ENCODE data around the gene ANKRD55.
"Not testable (repeated sequence)": the region's sequence is repeated elsewhere in the genome, so short reads cannot be mapped to it uniquely, and the experiment has no call there.

ANKRD55 gene

GRCh38 chr5:56154732-56155484 lies 78.2 kb downstream of the ANKRD55 start:
- no peak overlapping the region for H3K4me3 ChIP-seq (ENCODE audit: low read depth, low read length)
- no peak for TF ChIP-seq CTCF (IDR thresholded peaks at IDR 0.05; ENCODE audit: insufficient read depth, low read depth, low read length, missing control alignments)
- peak; percentile 45 for DNase-seq (ENCODE audit: low read depth)

- no peak overlapping the region; the same call in 1 of the 2 replicates for H3K4me3 ChIP-seq (ENCODE audit: low read depth, low read length)
- peak; percentile 60 for DNase-seq (ENCODE audit: low read depth)
- no peak for TF ChIP-seq CTCF (IDR thresholded peaks at IDR 0.05; ENCODE audit: insufficient read depth, low read depth, low read length, missing control alignments)
Observed at GRCh38 chr5:56152437-56152836, 80.7 kb downstream of the ANKRD55 start.

DNA sequence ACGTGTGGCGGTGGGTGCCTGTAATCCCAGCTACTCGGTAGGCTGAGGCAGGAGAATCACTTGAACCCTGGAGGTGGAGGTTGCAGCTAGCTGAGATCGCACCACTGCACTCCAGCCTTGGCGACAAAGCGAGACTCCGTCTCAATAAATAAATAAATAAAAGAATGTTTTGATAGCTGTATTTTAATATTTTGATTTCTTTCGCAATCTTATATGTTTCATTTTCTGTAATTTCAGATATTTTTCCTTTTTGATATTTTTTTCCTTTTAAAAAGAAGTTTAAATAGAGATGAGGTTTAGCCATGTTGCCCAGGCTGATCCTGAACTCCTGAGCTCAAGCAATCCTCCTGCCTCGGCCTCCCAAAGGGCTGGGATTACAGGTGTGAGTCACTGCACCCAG lies 82.4 kb downstream of the ANKRD55 start:
- not testable (repeated sequence) for DNase-seq (ENCODE audit: low read depth); H3K4me3 ChIP-seq (ENCODE audit: low read depth, low read length)

GRCh38 chr5:56148453-56148971 lies 84.6 kb downstream of the ANKRD55 start:
- TF ChIP-seq CTCF (IDR thresholded peaks at IDR 0.05; ENCODE audit: insufficient read depth, low read depth, low read length, missing control alignments) = no peak
- H3K4me3 ChIP-seq (ENCODE audit: low read depth, low read length) = no peak overlapping the region
- peak; percentile 92 for DNase-seq (ENCODE audit: low read depth)

DNA sequence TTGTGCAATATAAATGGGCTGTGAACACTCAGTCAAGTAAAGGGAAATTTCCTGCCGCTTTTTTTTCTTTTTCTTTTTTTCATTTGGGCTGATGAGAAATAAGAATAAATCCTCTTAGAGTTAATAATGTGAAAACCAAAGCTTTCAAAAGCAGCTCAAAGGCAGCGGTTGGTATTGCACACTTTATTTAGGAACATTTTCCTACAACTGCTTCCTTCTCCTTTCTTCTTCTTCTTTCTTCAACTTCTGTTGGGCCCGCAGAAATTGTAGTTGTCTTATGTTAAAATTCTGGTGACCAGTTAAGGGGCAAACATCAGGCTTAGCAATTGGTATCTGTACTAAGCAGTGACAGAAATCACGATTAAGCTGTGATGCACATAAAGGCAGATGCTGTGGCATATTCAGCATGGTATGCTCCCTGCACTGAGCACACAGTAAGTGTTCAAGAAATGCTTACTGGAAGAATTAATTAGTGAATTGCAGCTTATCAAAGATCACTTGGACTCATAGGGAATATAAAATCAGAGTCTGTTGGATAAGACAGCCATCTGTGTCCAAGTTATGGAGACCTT lies 85.4 kb downstream of the ANKRD55 start:
- DNase-seq (ENCODE audit: low read depth) = no peak
- no peak overlapping the region for H3K4me3 ChIP-seq (ENCODE audit: low read depth, low read length)
- TF ChIP-seq CTCF (IDR thresholded peaks at IDR 0.05; ENCODE audit: insufficient read depth, low read depth, low read length, missing control alignments) = no peak

- TF ChIP-seq CTCF (IDR thresholded peaks at IDR 0.05; ENCODE audit: insufficient read depth, low read depth, low read length, missing control alignments) = no peak
- DNase-seq (ENCODE audit: low read depth) = no peak
- no peak overlapping the region for H3K4me3 ChIP-seq (ENCODE audit: low read depth, low read length)
Observed at GRCh38 chr5:56147106-56147505, 86.0 kb downstream of the ANKRD55 start.

- no peak for TF ChIP-seq CTCF (IDR thresholded peaks at IDR 0.05; ENCODE audit: insufficient read depth, low read depth, low read length, missing control alignments)
- H3K4me3 ChIP-seq (ENCODE audit: low read depth, low read length) = no peak overlapping the region
- no peak for DNase-seq (ENCODE audit: low read depth)
Observed at GRCh38 chr5:56146674-56147073, 86.5 kb downstream of the ANKRD55 start.
